H1 (cell line): ENCODE measurements around the gene TMEM245.

Experiments used
- BACH1 ChIP-seq: IDR thresholded peaks from 2 replicates; pipeline ENCODE4 v1.6.1; 2012; ENCODE audit warnings: low read length, improper control_type of control experiment
- CBX5 ChIP-seq: fragments of 300-800, 300-1000 bp; sonication (generic); IDR thresholded peaks from 2 replicates; pipeline ENCODE4 v1.7.1; 2016; ENCODE audit warnings: antibody characterized with exemption, low read length, low read depth
- CHD1 ChIP-seq: IDR thresholded peaks from 2 replicates; pipeline ENCODE4 v1.6.1; 2012; ENCODE audit warnings: low read depth, low read length, improper control_type of control experiment
- CTCF ChIP-seq, 3 experiments: IDR thresholded peaks; 1 replicate in 2 of 3; 2 replicates in 1 of 3; pipeline versions ENCODE4 v1.5.1 to v1.6.1; 2011; ENCODE audit warnings: low read length in 3 of 3, mild to moderate bottlenecking in 3 of 3, inconsistent platforms in 2 of 3, low read depth in 1 of 3, moderate library complexity in 1 of 3; ENCODE audit not compliant: insufficient read depth in 1 of 3; ENCODE audit errors: control extremely low read depth in 1 of 3
- EP300 ChIP-seq, 2 experiments: IDR thresholded peaks; 1 replicate in 1 of 2; 2 replicates in 1 of 2; pipeline ENCODE4 v1.6.1; 2011 to 2012; ENCODE audit warnings: low read depth in 2 of 2, low read length in 2 of 2, mild to moderate bottlenecking in 2 of 2, borderline replicate concordance in 1 of 2, inconsistent platforms in 1 of 2, moderate library complexity in 1 of 2
- EZH2 ChIP-seq: fragments of 200-600 bp; sonication (generic); IDR thresholded peaks from 2 replicates; pipeline ENCODE4 v1.7.1; 2012; ENCODE audit warnings: low read depth, mild to moderate bottlenecking, moderate library complexity, low read length, inconsistent platforms; ENCODE audit not compliant: severe bottlenecking
- GTF2F1 ChIP-seq: IDR thresholded peaks from 2 replicates; pipeline ENCODE4 v1.6.1; 2012; ENCODE audit warnings: low read depth, low read length, improper control_type of control experiment, borderline replicate concordance
- HDAC6 ChIP-seq: IDR thresholded peaks from one replicate; pipeline ENCODE4 v1.7.1; 2012; ENCODE audit warnings: low read depth, mild to moderate bottlenecking, inconsistent platforms, low read length, moderate library complexity
- KDM1A ChIP-seq: fragments of 200-600, 300-600 bp; sonication (generic); IDR thresholded peaks from 2 replicates; pipeline ENCODE4 v1.7.1; 2016; ENCODE audit warnings: mild to moderate bottlenecking, low read length, borderline replicate concordance
- PHF8 ChIP-seq: fragments of 200-600 bp; sonication (generic); conservative IDR thresholded peaks from 2 replicates; pipeline ENCODE4 v1.7.1; 2012; ENCODE audit warnings: low read depth, mild to moderate bottlenecking, inconsistent platforms, low read length, moderate library complexity
- POLR2A ChIP-seq, 2 experiments: IDR thresholded peaks; 1 replicate in 1 of 2; 2 replicates in 1 of 2; pipeline ENCODE4 v1.6.1; 2011; ENCODE audit warnings: low read depth in 2 of 2, low read length in 2 of 2, mild to moderate bottlenecking in 2 of 2; ENCODE audit errors: control extremely low read depth in 1 of 2
- POLR2AphosphoS5 ChIP-seq: IDR thresholded peaks from 2 replicates; pipeline ENCODE4 v1.6.1; 2011; ENCODE audit warnings: low read depth, low read length
- RNF2 ChIP-seq: fragments of 200-900, 300-1000 bp; sonication (generic); IDR thresholded peaks from 2 replicates; pipeline ENCODE4 v1.7.1; 2016; ENCODE audit warnings: borderline replicate concordance, low read depth, mild to moderate bottlenecking, antibody characterized with exemption, low read length; ENCODE audit not compliant: poor library complexity, severe bottlenecking; ENCODE audit errors: missing control alignments
- TAF7 ChIP-seq: optimal IDR thresholded peaks from 2 replicates; pipeline ENCODE3; 2011; ENCODE audit warnings: low read depth, mild to moderate bottlenecking, inconsistent platforms, low read length, moderate library complexity, borderline replicate concordance

- no peak for TF ChIP-seq CTCF (IDR thresholded peaks at IDR 0.05; ENCODE audit: control extremely low read depth in 1 of 3, insufficient read depth in 1 of 3, low read depth in 1 of 3, low read length in 3 of 3)
- TF ChIP-seq CBX5: no peak
- no peak for TF ChIP-seq POLR2AphosphoS5
- TF ChIP-seq TAF7: no peak
- TF ChIP-seq PHF8: no peak
- no peak for TF ChIP-seq KDM1A
- TF ChIP-seq POLR2A (IDR thresholded peaks at IDR 0.05; ENCODE audit: control extremely low read depth in 1 of 2, low read depth in 2 of 2, low read length in 2 of 2): no peak
- TF ChIP-seq RNF2: no peak
- TF ChIP-seq EZH2: no peak
- TF ChIP-seq EP300 (IDR thresholded peaks at IDR 0.05; ENCODE audit: borderline replicate concordance in 1 of 2, low read depth in 2 of 2, low read length in 2 of 2): no peak
- no peak for TF ChIP-seq GTF2F1
- no peak for TF ChIP-seq CHD1
- no peak for TF ChIP-seq BACH1
- TF ChIP-seq HDAC6: no peak
Measured at GRCh38 chr9:109159583-109159982, 39.8 kb upstream of the TMEM245 start.
